HG02884 (cell line): ENCODE data around the gene CFAP46.
"Not testable (repeated sequence)": the region's sequence is repeated elsewhere in the genome, so short reads cannot be mapped to it uniquely, and the experiment has no call there.

Source experiments
- ATAC-seq: cut with Tn5 transposase; IDR thresholded peaks from one replicate; pipeline ENCODE4 v1.9.1; 2021; ENCODE audit warnings: mild to moderate bottlenecking, moderate library complexity; ENCODE audit not compliant: unreplicated experiment

The CFAP46 gene

DNA sequence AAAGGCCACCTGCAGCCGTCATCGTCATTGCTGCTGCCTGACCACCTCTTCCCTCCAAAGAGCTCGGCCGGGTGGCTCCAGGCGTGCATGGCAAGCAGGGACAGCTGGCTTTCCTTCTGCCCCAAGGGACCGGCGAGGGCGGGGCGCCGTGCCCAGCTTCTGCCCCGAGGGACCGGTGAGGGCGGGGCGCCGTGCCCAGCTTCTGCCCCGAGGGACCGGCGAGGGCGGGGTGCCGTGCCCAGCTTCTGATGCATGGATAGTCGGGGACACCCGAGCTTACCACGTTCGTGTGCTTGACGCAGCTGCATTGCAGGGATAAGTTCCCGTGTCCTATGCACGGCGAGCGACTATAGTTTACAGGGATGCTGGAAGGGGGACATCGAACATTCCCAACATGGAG lies 27.0 kb downstream of the CFAP46 start:
- no peak for ATAC-seq

DNA sequence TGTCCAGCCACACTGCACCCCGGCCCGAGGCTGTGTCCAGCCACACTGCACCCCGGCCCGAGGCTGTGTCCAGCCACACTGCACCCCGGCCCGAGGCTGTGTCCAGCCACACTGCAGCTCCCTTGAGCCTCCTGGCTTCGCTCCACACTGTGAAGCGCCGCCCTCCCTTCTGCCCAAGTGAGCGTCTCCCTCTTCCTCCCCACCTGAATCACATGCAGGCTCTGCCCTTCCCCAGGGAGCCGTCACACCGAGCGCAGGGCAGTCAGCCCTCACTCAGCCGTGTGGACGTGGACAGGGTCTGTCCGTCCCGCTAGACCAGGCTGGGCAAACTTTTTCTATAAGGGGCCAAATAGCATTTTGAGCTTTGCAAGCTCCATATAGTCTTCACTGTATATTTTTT lies 27.6 kb downstream of the CFAP46 start:
- no peak for ATAC-seq

DNA sequence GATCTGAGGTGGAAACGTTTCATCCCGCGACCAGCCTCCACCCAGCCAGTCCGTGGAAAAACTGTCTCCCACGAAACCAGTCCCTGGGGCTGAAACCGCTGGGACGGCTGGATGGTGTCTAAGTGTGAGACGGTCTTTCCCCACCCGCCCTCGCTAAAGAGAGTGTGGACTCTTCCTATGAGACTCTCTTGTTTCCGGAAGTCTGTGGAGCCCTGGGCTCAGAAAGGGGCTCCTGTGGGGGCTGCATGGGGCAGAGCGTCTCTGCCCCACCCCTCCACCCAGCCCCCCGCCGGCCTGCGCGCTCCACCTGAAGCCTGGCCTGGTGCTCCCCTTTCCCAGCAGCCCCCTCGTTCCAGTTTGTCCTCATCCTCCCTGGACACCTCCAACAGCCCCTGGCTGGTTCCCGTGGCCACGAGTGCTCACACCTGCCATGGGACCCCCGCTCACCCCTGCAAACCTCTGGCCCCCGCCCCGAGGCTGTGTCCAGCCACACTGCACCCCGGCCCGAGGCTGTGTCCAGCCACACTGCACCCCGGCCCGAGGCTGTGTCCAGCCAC lies 28.7 kb downstream of the CFAP46 start:
- ATAC-seq, result no peak

DNA sequence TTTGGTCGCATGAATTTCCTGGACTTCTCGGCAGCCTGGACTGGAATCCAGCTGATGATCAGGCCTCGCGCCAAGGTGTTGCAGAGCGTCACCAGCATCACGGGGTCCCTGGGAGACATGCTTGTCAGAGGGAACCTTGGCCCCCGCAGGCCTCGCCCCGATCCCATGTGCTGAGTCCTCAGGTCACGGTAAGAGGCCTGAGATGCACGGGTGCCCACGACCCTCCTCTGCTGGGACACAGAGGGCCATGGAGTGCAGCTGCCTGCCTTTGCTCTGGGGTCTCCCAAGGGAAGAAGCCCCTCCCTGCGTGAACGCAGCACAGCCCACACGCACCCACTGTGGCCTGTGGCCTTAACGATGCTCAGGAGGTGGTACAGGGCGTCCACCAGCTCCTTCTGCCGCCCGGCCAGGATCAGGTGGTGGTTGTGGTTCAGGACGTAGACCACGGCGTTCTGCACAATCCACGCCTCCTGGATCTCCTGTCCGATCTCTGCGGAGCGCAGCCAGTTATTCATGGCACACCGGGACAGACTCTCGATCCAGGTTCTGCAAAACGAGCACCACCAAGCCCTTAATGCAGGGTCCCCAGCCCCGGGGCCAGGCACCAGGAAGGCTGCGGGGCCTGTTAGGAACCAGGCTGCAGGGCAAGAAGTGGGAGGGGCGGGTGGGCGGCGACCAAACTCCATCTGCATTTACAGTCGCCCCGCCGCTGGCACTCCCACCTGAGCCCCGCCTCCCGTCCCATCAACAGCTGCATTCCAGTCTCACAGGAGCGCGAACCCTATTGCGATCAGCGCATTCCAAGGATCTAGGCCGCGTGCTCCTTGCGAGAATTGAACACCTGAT lies 29.4 kb downstream of the CFAP46 start:
- ATAC-seq, result no peak

GRCh38 chr10:132912225-132912712 lies 30.1 kb downstream of the CFAP46 start:
- ATAC-seq, result no peak

GRCh38 chr10:132911786-132912097 lies 30.6 kb downstream of the CFAP46 start:
- ATAC-seq, result no peak

- no peak for ATAC-seq
These were observed 31.2 kb downstream of the CFAP46 start for GRCh38 chr10:132910901-132911785.

DNA sequence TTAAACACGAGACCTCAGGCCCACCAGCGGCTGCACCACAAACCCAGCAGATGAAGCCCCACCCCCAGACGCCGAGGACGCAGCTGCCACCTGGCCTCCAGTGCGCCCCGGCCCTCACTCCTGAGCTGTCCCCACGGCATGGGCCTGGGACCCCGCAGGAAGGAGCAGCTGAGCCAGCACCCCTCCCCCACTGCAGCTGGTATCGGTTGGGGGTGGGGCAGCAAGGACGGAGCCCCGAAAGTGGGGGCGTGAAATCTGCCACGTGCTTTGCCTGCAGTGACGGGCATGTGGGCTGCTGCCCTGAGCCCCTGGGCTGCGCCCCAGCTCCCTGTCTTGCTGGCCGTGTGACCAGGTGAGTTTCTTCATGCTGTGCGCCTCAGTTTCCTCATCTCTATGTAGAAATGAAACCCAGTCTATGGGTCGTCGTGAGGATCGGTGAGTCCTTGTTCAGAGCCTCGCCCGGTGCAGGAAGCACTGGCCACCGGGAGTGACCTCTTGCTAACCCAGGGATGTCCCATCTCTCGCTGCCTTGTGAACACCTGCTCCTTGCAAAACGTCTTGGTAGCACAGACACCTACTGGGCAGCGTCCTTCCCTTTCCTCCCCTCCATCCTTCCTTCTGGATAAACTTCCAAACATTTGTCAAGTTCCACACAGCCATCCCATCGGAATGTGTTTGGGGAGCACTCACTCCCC lies 32.0 kb downstream of the CFAP46 start:
- no peak for ATAC-seq

DNA sequence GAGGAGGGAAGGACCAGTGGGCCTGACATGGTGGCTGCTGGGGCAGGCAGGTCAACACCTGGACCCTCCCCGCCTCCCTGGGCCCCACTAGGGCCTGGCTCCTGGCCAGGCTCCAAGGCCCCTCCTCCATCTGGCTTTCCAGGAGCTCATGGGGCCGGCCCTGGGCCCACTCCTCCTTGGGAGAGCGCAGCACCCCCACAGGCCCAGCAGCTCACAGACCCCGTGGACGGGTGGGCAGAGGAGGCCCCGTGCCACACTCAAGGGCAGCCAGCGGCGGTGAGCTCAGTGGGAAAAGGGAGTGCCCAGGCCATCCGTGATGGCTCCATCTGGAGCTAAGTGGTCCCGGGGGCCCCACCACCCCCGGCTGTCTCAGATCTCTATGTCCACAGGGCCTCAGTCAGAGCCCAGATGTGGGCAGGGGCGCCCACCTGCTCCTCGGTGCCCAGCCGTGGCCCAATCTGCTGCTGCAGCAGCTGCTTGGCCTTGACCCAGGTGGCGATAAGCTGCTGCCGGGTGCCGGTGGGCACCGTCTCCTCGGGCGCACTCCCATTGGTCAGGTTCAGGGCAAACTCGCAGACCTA lies 32.8 kb downstream of the CFAP46 start:
- ATAC-seq, result no peak

- ATAC-seq, result no peak
These were observed 33.6 kb downstream of the CFAP46 start for GRCh38 chr10:132908621-132909295.

GRCh38 chr10:132907821-132908620 lies 34.3 kb downstream of the CFAP46 start:
- ATAC-seq, result no peak

DNA sequence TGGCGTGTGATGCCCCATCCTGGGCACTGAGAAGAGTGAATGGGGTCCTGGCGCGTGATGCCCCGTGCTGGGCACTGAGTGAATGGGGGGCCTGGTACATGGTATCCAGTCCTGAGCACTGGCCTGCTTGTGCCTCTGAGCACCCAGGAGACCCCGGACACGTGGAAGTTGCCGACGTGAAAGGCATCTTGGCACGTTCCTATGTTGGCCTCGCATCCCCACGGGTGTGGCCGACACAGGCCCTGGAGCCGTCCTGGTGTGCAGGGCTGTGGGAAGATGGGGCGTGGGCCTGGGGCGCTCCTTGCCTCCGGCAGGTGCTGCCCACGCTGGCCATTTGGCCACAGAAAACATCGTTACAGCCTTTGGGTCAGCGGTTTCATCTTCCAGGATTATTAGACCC lies 35.5 kb downstream of the CFAP46 start:
- ATAC-seq, result no peak

- no peak for ATAC-seq
These were observed 36.3 kb downstream of the CFAP46 start for GRCh38 chr10:132906106-132906505.

DNA sequence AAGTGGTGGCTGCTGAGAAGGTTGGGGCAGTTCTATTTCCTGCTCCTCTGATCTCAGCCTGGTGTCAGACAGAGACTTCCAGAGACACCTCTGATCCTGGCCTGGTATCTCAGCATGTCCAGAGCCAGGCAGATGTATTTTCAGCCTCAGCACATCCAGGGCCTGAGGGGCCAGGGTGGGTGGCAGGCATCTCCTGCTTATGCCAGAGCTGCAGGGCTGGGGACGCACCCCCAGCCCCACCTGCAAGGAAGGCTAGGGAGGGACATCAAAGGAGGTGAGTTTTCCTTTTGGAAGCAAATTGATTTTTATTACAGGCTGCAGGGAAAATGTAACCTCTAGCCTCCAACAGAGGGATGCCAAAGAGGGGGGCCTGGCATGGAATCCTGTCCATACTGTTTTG lies 36.7 kb downstream of the CFAP46 start:
- no peak for ATAC-seq

DNA sequence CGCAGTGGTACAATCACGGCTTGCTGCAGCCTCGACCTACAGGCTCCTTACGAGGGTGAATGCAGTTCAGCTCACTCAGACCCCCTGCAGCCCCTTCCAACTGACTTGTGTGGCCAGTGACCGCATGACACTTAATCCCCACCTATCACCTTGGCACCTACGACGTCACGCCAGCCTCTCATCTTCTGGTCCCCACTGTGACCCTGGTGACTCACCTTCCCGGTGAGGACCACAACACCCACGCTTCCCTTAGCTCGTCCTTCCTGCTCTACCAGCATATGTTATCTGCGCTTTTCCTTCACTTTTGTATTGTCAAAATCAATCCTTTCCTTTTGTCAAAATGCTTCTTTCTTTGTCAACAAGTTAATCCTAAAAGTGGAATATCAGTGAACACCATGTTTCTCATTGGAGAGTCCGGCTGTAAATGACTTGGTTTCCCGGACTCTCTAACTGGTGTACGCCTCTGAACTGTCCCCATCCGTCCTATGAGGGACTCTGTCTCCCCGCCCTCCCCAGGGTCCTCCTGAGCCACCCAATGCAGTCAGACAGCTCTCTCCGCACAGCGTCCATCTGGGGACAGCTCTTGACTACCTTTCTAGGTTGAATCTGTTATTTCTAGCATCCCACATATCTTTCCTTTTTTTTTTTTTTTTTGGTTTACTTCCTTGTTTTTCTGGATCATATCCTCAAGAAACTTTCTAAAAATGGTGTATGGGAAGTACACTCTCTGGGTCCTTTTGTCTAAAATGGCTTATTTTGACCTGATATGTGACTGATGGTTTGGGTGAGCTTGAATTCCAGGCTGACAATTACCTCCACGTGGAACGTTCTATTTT lies 37.3 kb downstream of the CFAP46 start:
- no peak for ATAC-seq

- ATAC-seq, result no peak
These were observed 38.1 kb downstream of the CFAP46 start for GRCh38 chr10:132904181-132904813.

- not testable (repeated sequence) for ATAC-seq
These were observed 39.5 kb downstream of the CFAP46 start for GRCh38 chr10:132902656-132903575.
